GM12865 (cell line): ENCODE data around the gene RPL22.

Experiments
- DNase-seq: peaks from one replicate; pipeline ENCODE4 v3.0.0; 2010; ENCODE audit warnings: low read depth
- H3K4me3 ChIP-seq: 2 replicates; pipeline ENCODE4 v1.5.1; 2011; ENCODE audit warnings: mild to moderate bottlenecking, low read depth, low read length, control low read depth
- TF ChIP-seq, protein P1 (sequence below): IDR thresholded peaks from 2 replicates; pipeline ENCODE4 v1.5.1; 2011; ENCODE audit warnings: low read length, control low read depth, low read depth, inconsistent platforms; ENCODE audit not compliant: insufficient read depth; ENCODE audit errors: missing control alignments

Gene RPL22

DNA sequence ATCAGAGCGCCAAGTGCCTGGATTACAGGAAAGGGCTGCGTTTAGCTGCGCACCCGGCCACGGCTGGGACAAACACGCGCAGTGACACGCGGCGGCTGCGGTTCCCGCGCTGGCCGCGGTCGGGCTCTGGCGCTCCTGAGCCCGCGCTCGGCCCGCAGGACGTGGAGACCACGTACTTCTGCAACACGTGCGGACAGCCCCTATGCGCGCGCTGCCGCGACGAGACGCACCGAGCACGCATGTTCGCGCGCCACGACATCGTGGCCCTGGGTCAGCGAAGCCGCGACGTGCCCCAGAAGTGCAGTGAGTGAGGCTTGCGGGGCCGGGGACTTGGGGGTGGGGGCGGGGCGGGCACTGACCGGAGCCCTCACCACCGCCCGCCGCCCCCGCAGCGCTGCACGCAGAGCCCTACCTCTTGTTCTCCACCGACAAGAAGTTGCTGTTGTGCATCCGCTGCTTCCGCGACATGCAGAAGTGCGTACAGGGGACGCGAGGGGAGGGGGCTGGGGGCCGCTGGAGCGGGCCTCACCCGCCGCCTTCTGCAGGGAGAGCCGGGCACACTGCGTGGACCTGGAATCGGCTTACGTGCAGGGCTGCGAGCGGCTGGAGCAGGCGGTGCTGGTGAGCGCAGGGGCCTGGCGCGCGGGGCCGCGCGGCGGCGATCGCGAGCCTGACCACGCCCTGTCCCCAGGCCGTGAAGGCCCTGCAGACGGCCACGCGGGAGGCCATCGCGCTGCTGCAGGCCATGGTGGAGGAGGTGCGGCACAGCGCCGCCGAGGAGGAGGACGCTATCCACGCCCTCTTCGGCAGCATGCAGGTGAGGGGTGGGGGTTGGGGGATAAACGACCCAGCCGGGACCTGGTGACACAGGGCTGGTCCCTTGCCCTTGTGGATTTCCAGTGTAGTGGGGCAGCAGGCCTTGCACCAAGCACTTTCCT is 9.6 kb upstream of the RPL22 start:
- DNase-seq: peak; percentile 48
- TF ChIP-seq, protein P1, sequence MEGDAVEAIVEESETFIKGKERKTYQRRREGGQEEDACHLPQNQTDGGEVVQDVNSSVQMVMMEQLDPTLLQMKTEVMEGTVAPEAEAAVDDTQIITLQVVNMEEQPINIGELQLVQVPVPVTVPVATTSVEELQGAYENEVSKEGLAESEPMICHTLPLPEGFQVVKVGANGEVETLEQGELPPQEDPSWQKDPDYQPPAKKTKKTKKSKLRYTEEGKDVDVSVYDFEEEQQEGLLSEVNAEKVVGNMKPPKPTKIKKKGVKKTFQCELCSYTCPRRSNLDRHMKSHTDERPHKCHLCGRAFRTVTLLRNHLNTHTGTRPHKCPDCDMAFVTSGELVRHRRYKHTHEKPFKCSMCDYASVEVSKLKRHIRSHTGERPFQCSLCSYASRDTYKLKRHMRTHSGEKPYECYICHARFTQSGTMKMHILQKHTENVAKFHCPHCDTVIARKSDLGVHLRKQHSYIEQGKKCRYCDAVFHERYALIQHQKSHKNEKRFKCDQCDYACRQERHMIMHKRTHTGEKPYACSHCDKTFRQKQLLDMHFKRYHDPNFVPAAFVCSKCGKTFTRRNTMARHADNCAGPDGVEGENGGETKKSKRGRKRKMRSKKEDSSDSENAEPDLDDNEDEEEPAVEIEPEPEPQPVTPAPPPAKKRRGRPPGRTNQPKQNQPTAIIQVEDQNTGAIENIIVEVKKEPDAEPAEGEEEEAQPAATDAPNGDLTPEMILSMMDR: peak; percentile 41
- H3K4me3 ChIP-seq: no peak overlapping the region

DNA sequence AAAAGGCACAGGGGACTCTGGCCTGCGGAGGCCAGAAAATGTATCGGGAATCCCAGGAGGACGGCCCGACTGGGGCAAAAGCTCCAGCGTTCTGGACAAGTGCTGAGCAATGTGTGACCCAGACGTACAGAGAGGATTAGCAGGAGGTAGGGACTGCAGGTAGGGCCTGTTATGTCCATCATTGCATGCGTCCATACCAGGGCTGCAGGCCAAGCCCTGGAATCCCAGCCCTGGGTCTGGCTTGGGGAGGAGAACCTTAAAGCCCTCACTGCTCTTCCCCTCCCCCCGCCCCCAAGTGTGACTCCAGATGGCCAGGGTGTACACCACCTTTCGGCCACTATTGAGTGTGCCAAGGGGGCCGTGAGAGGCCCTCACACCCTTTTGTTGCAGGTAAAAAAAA is 8.5 kb upstream of the RPL22 start:
- TF ChIP-seq, protein P1: no peak

DNA sequence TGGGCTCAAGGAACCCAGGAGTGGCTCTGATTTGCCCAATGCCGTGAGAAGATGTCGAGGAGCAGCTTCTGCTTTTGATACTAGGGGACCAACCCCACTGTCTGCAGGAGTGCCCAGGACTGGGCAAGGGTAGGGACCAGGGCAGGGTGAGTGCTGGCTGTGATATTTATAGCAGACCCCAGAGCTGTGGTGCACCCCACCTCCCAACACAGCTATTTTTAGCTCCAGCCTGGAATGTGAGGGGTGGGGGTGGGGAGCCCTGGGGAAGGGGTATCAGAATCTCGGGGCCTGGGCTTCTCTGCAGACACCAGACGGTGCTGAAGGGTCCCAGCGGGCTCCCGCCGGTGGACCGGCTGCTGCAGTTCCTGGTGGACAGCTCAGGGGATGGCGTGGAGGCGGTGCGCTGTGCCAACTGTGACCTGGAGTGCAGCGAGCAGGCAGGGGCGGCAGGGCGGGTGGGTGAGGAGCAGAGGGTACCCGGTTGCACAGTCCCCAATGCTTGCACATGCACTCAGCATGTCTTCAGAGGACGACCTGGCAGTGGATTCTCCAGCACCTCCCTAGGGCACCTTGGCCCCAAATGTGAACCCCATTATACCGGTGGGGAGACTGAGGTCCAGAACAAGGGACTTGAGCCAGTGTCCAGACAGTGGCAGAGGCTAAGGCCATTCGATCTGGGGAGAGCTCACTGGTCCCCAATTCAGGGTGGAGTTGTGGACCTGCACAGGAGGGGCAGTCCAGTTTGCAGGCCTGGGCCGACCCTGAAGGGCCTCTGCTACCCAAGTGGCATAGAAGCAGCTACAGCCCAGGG is 7.9 kb upstream of the RPL22 start:
- DNase-seq: no peak
- peak overlapping the region; percentile 62 for H3K4me3 ChIP-seq
- TF ChIP-seq, protein P1: no peak

More for the DNA sequence above, 8.5 kb upstream of the RPL22 start:
- no peak overlapping the region for H3K4me3 ChIP-seq
- no peak for DNase-seq

DNA sequence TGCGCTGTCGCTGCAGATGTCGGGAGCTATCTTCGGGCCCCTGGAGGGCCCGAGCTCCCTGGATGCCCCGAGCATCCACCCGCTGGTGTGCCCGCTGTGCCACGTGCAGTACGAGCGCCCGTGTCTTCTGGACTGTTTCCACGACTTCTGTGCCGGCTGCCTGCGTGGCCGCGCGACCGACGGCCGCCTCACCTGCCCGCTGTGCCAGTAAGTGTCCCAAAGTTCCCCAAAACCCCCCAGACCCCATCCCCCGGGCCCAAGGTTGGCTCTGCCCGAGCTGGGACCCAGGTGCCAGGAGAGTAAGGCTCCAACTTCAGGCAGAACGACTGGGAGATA is 7.1 kb upstream of the RPL22 start:
- TF ChIP-seq, protein P1: no peak
- peak overlapping the region; percentile 62 for H3K4me3 ChIP-seq
- DNase-seq: no peak

DNA sequence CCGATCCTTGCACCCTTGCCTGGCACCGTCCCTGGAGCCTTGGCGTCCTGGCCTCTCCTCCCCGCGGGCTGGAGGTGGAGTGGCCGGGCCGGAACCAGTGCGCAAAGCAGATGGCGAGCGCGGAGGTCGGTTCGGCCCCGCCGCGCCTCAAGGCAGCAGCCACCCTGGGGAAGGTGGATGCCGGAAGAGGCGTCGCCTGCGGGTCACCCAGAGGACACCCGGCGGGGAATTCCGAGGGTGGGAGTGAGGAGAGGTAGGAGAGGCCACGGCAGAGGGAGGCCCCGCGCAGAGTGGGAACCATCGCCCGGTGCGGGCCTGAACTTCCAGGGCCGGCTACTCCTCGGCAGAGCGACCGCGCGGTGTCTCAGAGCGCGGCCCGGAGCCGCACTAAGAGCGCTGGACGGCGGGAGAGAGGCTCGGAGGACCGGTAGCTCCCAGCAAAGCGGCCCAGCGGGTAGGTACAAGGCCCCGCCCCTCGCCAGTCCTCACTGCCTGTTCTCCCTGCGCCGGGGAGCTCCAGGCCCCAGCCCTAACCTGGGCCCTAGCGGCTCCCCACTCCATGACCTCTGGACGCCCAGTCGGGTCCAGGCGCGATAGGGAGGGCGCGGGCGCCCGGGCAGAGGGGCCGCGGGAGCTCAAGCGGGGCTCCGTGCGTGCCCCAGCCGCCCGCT is 6.6 kb upstream of the RPL22 start, which contains the start of gene RNF207:
Gene RNF207 (plus strand): TSS at position 271 of the 671 bp plus-strand sequence. CDS start 417 bp downstream, outside the sequence.
- DNase-seq: peak; percentile 79
- peak within 1 kb of the TSS; percentile 62 for H3K4me3 ChIP-seq
- TF ChIP-seq, protein P1: no peak

DNA sequence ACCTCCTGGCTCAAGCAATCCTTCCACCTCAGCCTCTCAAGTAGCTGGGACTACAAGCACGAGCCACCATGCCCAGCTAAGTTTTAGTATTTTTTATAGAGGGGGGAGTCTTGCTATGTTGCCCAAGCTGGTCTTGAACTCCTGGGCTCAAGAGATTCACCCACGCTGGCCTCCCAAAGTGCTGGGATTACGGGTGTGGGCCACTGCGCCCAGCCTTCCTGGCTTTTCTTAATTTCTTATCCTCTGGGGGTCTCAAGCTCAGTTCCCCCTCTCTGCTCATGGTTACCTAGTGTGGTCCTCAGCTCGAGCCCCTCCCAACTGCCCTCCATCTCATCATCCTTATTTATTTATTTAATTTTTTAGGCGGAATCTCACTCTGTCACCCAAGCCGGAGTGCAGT is 2.9 kb upstream of the RPL22 start:
- no peak for DNase-seq
- TF ChIP-seq, protein P1: no peak
- no peak overlapping the region for H3K4me3 ChIP-seq
